H1 (cell line): ENCODE results near the gene MMP15.

Experiments
- BACH1 ChIP-seq: IDR thresholded peaks from 2 replicates; pipeline ENCODE4 v1.6.1; 2012; ENCODE audit warnings: low read length, improper control_type of control experiment
- CHD2 ChIP-seq: IDR thresholded peaks from 2 replicates; pipeline ENCODE4 v1.6.1; 2012; ENCODE audit warnings: low read length, improper control_type of control experiment
- CTCF ChIP-seq, 3 experiments: IDR thresholded peaks; 1 replicate in 2 of 3; 2 replicates in 1 of 3; pipeline versions ENCODE4 v1.5.1 to v1.6.1; 2011; ENCODE audit warnings: low read length in 3 of 3, mild to moderate bottlenecking in 3 of 3, inconsistent platforms in 2 of 3, low read depth in 1 of 3, moderate library complexity in 1 of 3; ENCODE audit not compliant: insufficient read depth in 1 of 3; ENCODE audit errors: control extremely low read depth in 1 of 3
- EP300 ChIP-seq, 2 experiments: IDR thresholded peaks; 1 replicate in 1 of 2; 2 replicates in 1 of 2; pipeline ENCODE4 v1.6.1; 2011 to 2012; ENCODE audit warnings: low read depth in 2 of 2, low read length in 2 of 2, mild to moderate bottlenecking in 2 of 2, borderline replicate concordance in 1 of 2, inconsistent platforms in 1 of 2, moderate library complexity in 1 of 2
- JUND ChIP-seq: IDR thresholded peaks from 2 replicates; pipeline ENCODE4 v1.6.1; 2011; ENCODE audit warnings: mild to moderate bottlenecking, improper control_type of control experiment, low read length
- POLR2A ChIP-seq, 2 experiments: IDR thresholded peaks; 1 replicate in 1 of 2; 2 replicates in 1 of 2; pipeline ENCODE4 v1.6.1; 2011; ENCODE audit warnings: low read depth in 2 of 2, low read length in 2 of 2, mild to moderate bottlenecking in 2 of 2; ENCODE audit errors: control extremely low read depth in 1 of 2
- RXRA ChIP-seq: IDR thresholded peaks from 2 replicates; pipeline ENCODE4 v1.6.1; 2011; ENCODE audit warnings: low read depth, mild to moderate bottlenecking, low read length, moderate library complexity; ENCODE audit not compliant: insufficient read depth
- SUZ12 ChIP-seq: fragments of 200-600 bp; sonication (generic); IDR thresholded peaks from 2 replicates; pipeline ENCODE4 v1.6.1; 2012; ENCODE audit warnings: mild to moderate bottlenecking, inconsistent platforms, low read length, moderate library complexity, mixed read lengths

- TF ChIP-seq CTCF (IDR thresholded peaks at IDR 0.05; ENCODE audit: control extremely low read depth in 1 of 3, insufficient read depth in 1 of 3, low read depth in 1 of 3, low read length in 3 of 3) (no peak), RXRA (no peak), SUZ12 (no peak), EP300 (IDR thresholded peaks at IDR 0.05; ENCODE audit: borderline replicate concordance in 1 of 2, low read depth in 2 of 2, low read length in 2 of 2) (no peak), POLR2A (IDR thresholded peaks at IDR 0.05; ENCODE audit: control extremely low read depth in 1 of 2, low read depth in 2 of 2, low read length in 2 of 2) (no peak), JUND (no peak), BACH1 (no peak), CHD2 (no peak)
These were observed 13.1 kb upstream of the MMP15 start for GRCh38 chr16:58012481-58012880.
